GM12875 (cell line): Measurements from ENCODE around the gene ZMYND15.

Experiments used
- H3K4me3 ChIP-seq: one replicate; pipeline ENCODE4 v1.5.1; 2011; ENCODE audit warnings: low read depth, low read length, control low read depth
- CTCF ChIP-seq: IDR thresholded peaks from 2 replicates; pipeline ENCODE4 v1.5.1; 2011; ENCODE audit warnings: low read depth, mild to moderate bottlenecking, control low read depth, inconsistent platforms, low read length, moderate library complexity, borderline replicate concordance; ENCODE audit not compliant: insufficient read depth

The ZMYND15 gene

DNA sequence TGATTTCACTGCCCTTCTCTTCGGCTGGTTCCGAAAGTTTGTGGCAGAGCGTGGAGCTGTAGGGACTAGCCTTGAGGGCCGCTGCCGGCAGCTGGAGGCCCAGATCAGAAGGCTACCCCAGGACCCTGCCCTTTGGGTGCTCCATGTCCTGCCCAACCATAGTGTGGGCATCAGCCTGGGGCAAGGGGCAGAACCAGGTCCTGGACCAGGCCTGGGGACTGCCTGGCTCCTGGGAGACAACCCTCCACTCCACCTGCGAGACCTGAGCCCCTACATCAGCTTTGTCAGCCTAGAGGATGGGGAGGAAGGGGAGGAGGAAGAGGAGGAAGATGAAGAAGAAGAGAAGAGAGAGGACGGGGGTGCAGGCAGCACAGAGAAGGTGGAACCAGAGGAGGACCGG is 951 bp downstream of the ZMYND15 start:
- H3K4me3 ChIP-seq = no peak overlapping the region
- no peak for TF ChIP-seq CTCF

GRCh38 chr17:4741544-4741943 is 1.9 kb downstream of the ZMYND15 start:
- H3K4me3 ChIP-seq = no peak overlapping the region
- TF ChIP-seq CTCF = no peak

DNA sequence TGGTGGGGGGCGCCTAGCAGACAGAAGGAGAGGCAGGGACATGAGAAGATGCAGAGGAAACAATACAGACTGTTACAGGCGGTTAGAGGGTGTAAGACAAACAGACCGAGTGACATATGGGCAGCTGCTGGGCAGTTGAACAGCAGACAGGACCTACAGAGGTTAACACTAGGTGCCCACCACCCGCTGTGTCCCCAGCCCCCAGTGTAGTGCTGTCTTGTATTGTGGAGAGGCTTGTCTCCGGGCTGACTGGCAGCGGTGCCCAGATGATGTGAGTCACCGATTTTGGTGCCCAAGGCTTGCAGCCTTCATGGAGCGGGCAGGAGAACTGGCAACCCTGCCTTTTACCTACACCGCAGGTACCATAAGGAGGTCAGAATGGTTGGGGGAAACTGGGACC is 2.5 kb downstream of the ZMYND15 start:
- TF ChIP-seq CTCF = no peak
- no peak overlapping the region for H3K4me3 ChIP-seq

- H3K4me3 ChIP-seq = no peak overlapping the region
- no peak for TF ChIP-seq CTCF
Measured at GRCh38 chr17:4742629-4743028, 3.0 kb downstream of the ZMYND15 start.

DNA sequence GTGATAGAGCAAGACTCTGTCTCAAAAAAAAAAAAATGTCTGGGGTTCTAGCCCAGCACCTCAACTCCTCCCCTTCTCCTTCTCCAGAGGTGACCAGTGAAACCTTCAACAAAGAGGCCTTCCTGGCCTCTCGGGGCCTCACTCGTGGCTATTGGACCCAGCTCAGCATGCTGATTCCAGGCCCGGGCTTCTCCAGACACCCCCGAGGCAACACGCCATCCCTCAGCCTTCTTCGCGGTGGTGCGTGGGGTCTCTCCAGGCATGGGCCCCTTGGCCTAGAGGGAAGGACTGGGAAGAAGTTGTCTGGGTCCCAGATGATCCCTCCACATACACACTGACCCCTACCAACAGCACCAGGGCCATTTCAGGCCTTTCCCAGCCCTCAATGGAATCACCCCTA is 3.6 kb downstream of the ZMYND15 start:
- no peak for TF ChIP-seq CTCF
- H3K4me3 ChIP-seq = no peak overlapping the region

- no peak for TF ChIP-seq CTCF
- H3K4me3 ChIP-seq = no peak overlapping the region
Measured at GRCh38 chr17:4743898-4744297, 4.3 kb downstream of the ZMYND15 start.

DNA sequence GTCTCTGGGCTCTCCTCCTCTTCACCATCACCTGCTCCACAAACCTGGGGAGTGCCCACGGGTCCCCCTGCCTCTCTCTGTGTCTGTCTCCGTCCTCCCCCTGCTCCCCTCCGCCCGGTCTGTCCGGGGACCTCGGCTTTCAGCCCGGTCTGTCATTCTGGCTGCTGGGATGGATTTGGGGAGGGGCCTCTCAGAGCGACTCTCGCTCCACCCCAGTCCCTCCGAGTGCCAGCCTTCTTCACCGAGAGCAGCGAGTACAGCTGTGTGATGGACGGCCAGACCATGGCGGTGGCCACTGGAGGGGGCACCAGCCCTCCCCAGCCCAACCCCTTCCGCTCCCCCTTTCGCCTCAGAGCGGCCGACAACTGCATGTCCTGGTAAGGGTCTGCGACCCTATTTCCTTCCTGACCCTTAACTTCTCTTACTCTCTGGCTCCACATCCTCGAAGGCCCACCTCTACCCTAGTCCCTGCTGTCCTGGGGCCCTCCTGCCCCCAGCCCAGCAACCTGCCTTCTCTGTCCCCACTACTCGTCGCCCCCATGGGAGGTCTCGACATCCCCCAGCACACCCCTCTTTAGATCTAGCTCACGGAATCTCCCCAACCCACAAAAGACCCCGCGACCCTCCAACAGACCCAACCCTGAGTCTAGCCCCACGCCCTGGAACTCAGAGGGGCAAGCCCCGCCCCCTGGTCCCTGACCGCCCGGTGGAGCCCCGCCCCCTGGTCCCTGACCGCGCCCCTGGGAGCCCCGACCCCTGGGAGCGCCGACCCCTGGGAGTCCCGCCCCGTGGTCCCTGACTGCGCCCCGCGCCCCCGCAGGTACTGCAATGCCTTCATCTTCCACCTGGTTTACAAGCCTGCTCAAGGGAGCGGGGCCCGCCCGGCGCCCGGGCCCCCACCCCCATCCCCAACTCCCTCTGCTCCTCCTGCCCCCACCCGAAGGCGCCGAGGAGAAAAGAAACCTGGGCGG is 5.7 kb downstream of the ZMYND15 start:
- no peak overlapping the region for H3K4me3 ChIP-seq

More for the DNA sequence above, 5.7 kb downstream of the ZMYND15 start:
- TF ChIP-seq CTCF = no peak
